ENCODE measurements around the gene GNL3. TPM values are rescaled to one million over a fixed set of nuclear protein-coding genes. Genes with fewer than 3 reads are reported as not detected.

The GNL3 gene
- total and polyA plus RNA-seq, 5 donors from 2014 or later, result 42.4 to 75.7 (median 60.2) TPM

DNA sequence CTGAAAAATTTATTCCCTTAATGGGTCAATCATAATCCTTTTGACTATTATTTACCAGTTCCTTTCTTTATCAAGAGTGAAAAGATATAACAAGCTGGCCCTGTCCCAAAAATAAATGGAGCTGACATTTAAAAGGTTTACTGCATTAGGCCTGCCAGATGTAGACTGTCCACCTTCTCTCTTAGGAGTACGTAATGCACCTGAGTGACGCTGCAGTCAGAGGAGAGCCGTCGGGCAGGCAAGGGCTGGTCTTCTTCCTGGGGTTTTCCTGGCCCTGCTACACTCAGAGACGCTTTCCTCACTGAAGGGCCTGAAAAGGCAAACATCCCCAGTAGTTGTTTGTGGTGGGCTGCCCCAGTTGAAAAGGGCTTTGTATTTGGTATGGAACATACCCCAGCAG, 57.3 kb downstream of the GNL3 start:
- no peak for ATAC-seq (ENCODE audit: low read depth in 2 of 2)
- Histone ChIP-seq H3K9me3 (ENCODE audit: control insufficient read depth in 2 of 2, low read length in 2 of 2) (no peaks in the 10 kb centered on the region), H3K36me3 (ENCODE audit: control insufficient read depth, insufficient read depth, low read length) (peaks cover 53% of the 10 kb centered on the region), H3K27ac (ENCODE audit: insufficient read depth, low read length, poor library complexity, severe bottlenecking) (no peak overlapping the region), H3K4me1 (ENCODE audit: control insufficient read depth, insufficient read depth, low read length, poor library complexity, severe bottlenecking) (no peaks in the 10 kb centered on the region), H3K27me3 (ENCODE audit: control insufficient read depth, insufficient read depth, low read length) (no peaks in the 10 kb centered on the region), H3K4me3 (ENCODE audit: low read depth, low read length) (no peak overlapping the region)
- Mint-ChIP-seq H3K27me3 (no peaks in the 10 kb centered on the region), H3K9me3 (no peaks in the 10 kb centered on the region), H3K27ac (peak overlapping the region in 1 of 3 donors; percentile 26), H3K4me1 (peaks cover 0 to 5% (median 0%) of the 10 kb centered on the region in 4 donors), H3K4me3 (no peak overlapping the region), H3K36me3 (peaks cover 28% of the 10 kb centered on the region)
- no peak for DNase-seq

DNA sequence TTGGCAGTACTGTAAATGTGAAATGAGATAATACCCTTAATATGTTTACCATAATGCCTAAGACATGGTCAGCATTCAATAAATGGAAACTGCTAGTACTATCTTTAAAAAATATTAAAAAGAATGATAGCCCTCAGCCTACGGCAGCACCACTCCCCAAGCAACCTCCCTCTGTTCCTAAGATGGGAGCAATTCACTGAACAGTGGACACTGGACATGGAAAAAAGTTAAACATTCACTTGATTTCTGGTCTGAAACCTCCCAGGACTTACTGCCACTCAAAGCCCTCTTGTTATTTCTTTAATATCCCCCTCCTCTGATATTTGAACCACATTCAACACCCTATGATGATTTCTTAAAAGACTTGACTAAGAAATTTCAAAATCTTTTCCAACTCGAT, 57.9 kb downstream of the GNL3 start:
- H3K4me1 ChIP-seq (ENCODE audit: control insufficient read depth, insufficient read depth, low read length, poor library complexity, severe bottlenecking), result no peaks in the 10 kb centered on the region
- H3K36me3 Mint-ChIP-seq, result peaks cover 30% of the 10 kb centered on the region
- H3K27ac Mint-ChIP-seq, result peak overlapping the region in 1 of 3 donors; percentile 26
- H3K4me3 Mint-ChIP-seq, result no peak overlapping the region
- H3K27me3 ChIP-seq (ENCODE audit: control insufficient read depth, insufficient read depth, low read length), result no peaks in the 10 kb centered on the region
- peaks cover 58% of the 10 kb centered on the region for H3K36me3 ChIP-seq (ENCODE audit: control insufficient read depth, insufficient read depth, low read length)
- H3K4me3 ChIP-seq (ENCODE audit: low read depth, low read length), result no peak overlapping the region
- ATAC-seq (ENCODE audit: low read depth in 2 of 2) (no peak), DNase-seq (no peak)
- H3K9me3 Mint-ChIP-seq, result no peaks in the 10 kb centered on the region
- no peaks in the 10 kb centered on the region for H3K9me3 ChIP-seq (ENCODE audit: control insufficient read depth in 2 of 2, low read length in 2 of 2)
- no peak overlapping the region for H3K27ac ChIP-seq (ENCODE audit: insufficient read depth, low read length, poor library complexity, severe bottlenecking)
- no peaks in the 10 kb centered on the region for H3K27me3 Mint-ChIP-seq
- peaks cover 0 to 5% (median 0%) of the 10 kb centered on the region in 4 donors for H3K4me1 Mint-ChIP-seq

Other genes starting within 250 kb of the GNL3 start
- 33.1 TPM for gene SEMA3G, start 240.9 kb upstream of the GNL3 start, total RNA-seq
- 1 to 10 TPM; 3.2 to 5.4 (median 3.6) TPM for gene SEMA3G, start 240.9 kb upstream of the GNL3 start, polyA plus RNA-seq
- 3.9 TPM for gene TNNC1, start 232.0 kb upstream of the GNL3 start, total RNA-seq
- gene TNNC1, start 232.0 kb upstream of the GNL3 start, polyA plus RNA-seq, result 1 to 10 TPM in 1 of 4 donors, under 1 TPM in 3; 0.38 to 1.1 (median 0.52) TPM
- 168 TPM for gene NISCH, start 230.4 kb upstream of the GNL3 start, total RNA-seq
- gene NISCH, start 230.4 kb upstream of the GNL3 start, polyA plus RNA-seq, result 10 to 100 TPM; 12.6 to 17.4 (median 15.2) TPM
- gene STAB1, start 190.7 kb upstream of the GNL3 start, total RNA-seq, result 0.42 TPM
- gene STAB1, start 190.7 kb upstream of the GNL3 start, polyA plus RNA-seq, result not detected
- 3.7 TPM for gene NT5DC2, start 152.2 kb upstream of the GNL3 start, total RNA-seq
- gene NT5DC2, start 152.2 kb upstream of the GNL3 start, polyA plus RNA-seq, result under 1 TPM in 1 of 4 donors, not detected in 3; 0.81 TPM
- 4.5 TPM for gene UQCC5, start 149.4 kb upstream of the GNL3 start, total RNA-seq
- gene UQCC5, start 149.4 kb upstream of the GNL3 start, polyA plus RNA-seq, result 10 to 100 TPM; 19.2 to 27.9 (median 23.0) TPM
- 58.7 TPM for gene PBRM1, start 119 bp upstream of the GNL3 start, total RNA-seq
- 10 to 100 TPM; 59.4 to 73.4 (median 67.9) TPM for gene PBRM1, start 119 bp upstream of the GNL3 start, polyA plus RNA-seq
- gene GLT8D1, start 19.8 kb downstream of the GNL3 start, total RNA-seq, result 26.6 TPM
- gene GLT8D1, start 19.8 kb downstream of the GNL3 start, polyA plus RNA-seq, result 10 to 100 TPM; 61.9 to 73.4 (median 68.1) TPM
- gene SPCS1, start 20.1 kb downstream of the GNL3 start, total RNA-seq, result 57.6 TPM
- 100 to 1,000 TPM; 304 to 318 (median 312) TPM for gene SPCS1, start 20.1 kb downstream of the GNL3 start, polyA plus RNA-seq
- gene NEK4, start 84.9 kb downstream of the GNL3 start, total RNA-seq, result 13.9 TPM
- gene NEK4, start 84.9 kb downstream of the GNL3 start, polyA plus RNA-seq, result 1 to 10 TPM; 6.3 to 8.5 (median 7.2) TPM
- not detected for gene ITIH1, start 91.6 kb downstream of the GNL3 start, total RNA-seq
- not detected for gene ITIH1, start 91.6 kb downstream of the GNL3 start, polyA plus RNA-seq
- gene ITIH3, start 108.8 kb downstream of the GNL3 start, total RNA-seq, result not detected
- 1 to 10 TPM in 1 of 4 donors, under 1 TPM in 1, not detected in 2; 0.63 to 1.5 TPM for gene ITIH3, start 108.8 kb downstream of the GNL3 start, polyA plus RNA-seq
- 71.1 TPM for gene ITIH4, start 144.6 kb downstream of the GNL3 start, total RNA-seq
- 1 to 10 TPM in 3 of 4 donors, not detected in 1; 1.1 to 2.0 (median 2.0) TPM for gene ITIH4, start 144.6 kb downstream of the GNL3 start, polyA plus RNA-seq
- 13.8 TPM for gene MUSTN1, start 149.0 kb downstream of the GNL3 start, total RNA-seq
- 1 to 10 TPM in 1 of 4 donors, not detected in 3; 1.2 TPM for gene MUSTN1, start 149.0 kb downstream of the GNL3 start, polyA plus RNA-seq
- gene STIMATE, start 211.5 kb downstream of the GNL3 start, total RNA-seq, result 87.7 TPM
- 10 to 100 TPM; 10.7 to 15.5 (median 12.4) TPM for gene STIMATE, start 211.5 kb downstream of the GNL3 start, polyA plus RNA-seq

Measured in CD4-positive, CD25-positive, alpha-beta regulatory T cell (primary cell).